Measurements from ENCODE around the gene FHAD1.
"Not testable (repeated sequence)": the region's sequence is repeated elsewhere in the genome, so short reads cannot be mapped to it uniquely, and the experiment has no call there.

FHAD1 gene

GRCh38 chr1:15417059-15417934 lies 170.3 kb downstream of the FHAD1 start:
- DNase-seq (ENCODE audit: low read depth in 3 of 3) = peak in 2 of 3 experiments; percentile 27 to 52

GRCh38 chr1:15418806-15419515 lies 171.9 kb downstream of the FHAD1 start:
- no peak for DNase-seq (ENCODE audit: low read depth in 3 of 3)

GRCh38 chr1:15420853-15421465 lies 173.9 kb downstream of the FHAD1 start:
- DNase-seq (ENCODE audit: low read depth in 3 of 3) = no peak

GRCh38 chr1:15422871-15423270 lies 175.8 kb downstream of the FHAD1 start:
- DNase-seq (ENCODE audit: low read depth in 3 of 3) = no peak

GRCh38 chr1:15423355-15424077 lies 176.5 kb downstream of the FHAD1 start:
- no peak for DNase-seq (ENCODE audit: low read depth in 3 of 3)

- DNase-seq (ENCODE audit: low read depth in 3 of 3) = no peak
These were observed 177.2 kb downstream of the FHAD1 start for GRCh38 chr1:15424146-15424667.

GRCh38 chr1:15424981-15425380 lies 178.0 kb downstream of the FHAD1 start:
- no peak for DNase-seq (ENCODE audit: low read depth in 3 of 3)

GRCh38 chr1:15425521-15425920 lies 178.5 kb downstream of the FHAD1 start:
- no peak for DNase-seq (ENCODE audit: low read depth in 3 of 3)

- DNase-seq (ENCODE audit: low read depth in 3 of 3) = no peak
These were observed 178.9 kb downstream of the FHAD1 start for GRCh38 chr1:15425958-15426357.

GRCh38 chr1:15426492-15427279 lies 179.7 kb downstream of the FHAD1 start:
- no peak for DNase-seq (ENCODE audit: low read depth in 3 of 3)

GRCh38 chr1:15427280-15427666 lies 180.2 kb downstream of the FHAD1 start:
- DNase-seq (ENCODE audit: low read depth in 3 of 3) = no peak

- DNase-seq (ENCODE audit: low read depth in 3 of 3) = not testable (repeated sequence)
These were observed 181.2 kb downstream of the FHAD1 start for GRCh38 chr1:15428252-15428651.

GRCh38 chr1:15428815-15429435 lies 181.9 kb downstream of the FHAD1 start:
- DNase-seq (ENCODE audit: low read depth in 3 of 3) = no peak

GRCh38 chr1:15429701-15430149 lies 182.7 kb downstream of the FHAD1 start:
- DNase-seq (ENCODE audit: low read depth in 3 of 3) = no peak

GRCh38 chr1:15430787-15431570 lies 184.0 kb downstream of the FHAD1 start:
- DNase-seq (ENCODE audit: low read depth in 3 of 3) = peak; percentile 59 to 70 (median 61)

GRCh38 chr1:15431571-15431948 lies 184.5 kb downstream of the FHAD1 start:
- DNase-seq (ENCODE audit: low read depth in 3 of 3) = no peak

GRCh38 chr1:15432324-15432723 lies 185.3 kb downstream of the FHAD1 start:
- DNase-seq (ENCODE audit: low read depth in 3 of 3) = no peak

GRCh38 chr1:15433471-15433870 lies 186.4 kb downstream of the FHAD1 start:
- no peak for DNase-seq (ENCODE audit: low read depth in 3 of 3)

- DNase-seq (ENCODE audit: low read depth in 3 of 3) = not testable (repeated sequence)
These were observed 187.7 kb downstream of the FHAD1 start for GRCh38 chr1:15434739-15435138.
